Fibroblast of lung (primary cell): Measurements from ENCODE around the gene PITX3.

Experiments used
- EZH2 ChIP-seq: IDR thresholded peaks from 2 replicates; pipeline ENCODE4 v1.5.1; 2012; ENCODE audit warnings: low read length, control low read depth, mild to moderate bottlenecking; ENCODE audit errors: missing control alignments
- TF ChIP-seq, protein P1 (sequence below), 2 donors: IDR thresholded peaks in 1 of 2; conservative IDR thresholded peaks in 1 of 2; 1 replicate in 1 of 2; 2 replicates in 1 of 2; pipeline ENCODE4 v1.5.1; 2011 to 2012; ENCODE audit warnings: low read length in 2 of 2, control low read depth in 1 of 2, inconsistent platforms in 1 of 2, low read depth in 1 of 2, mild to moderate bottlenecking in 1 of 2

DNA sequence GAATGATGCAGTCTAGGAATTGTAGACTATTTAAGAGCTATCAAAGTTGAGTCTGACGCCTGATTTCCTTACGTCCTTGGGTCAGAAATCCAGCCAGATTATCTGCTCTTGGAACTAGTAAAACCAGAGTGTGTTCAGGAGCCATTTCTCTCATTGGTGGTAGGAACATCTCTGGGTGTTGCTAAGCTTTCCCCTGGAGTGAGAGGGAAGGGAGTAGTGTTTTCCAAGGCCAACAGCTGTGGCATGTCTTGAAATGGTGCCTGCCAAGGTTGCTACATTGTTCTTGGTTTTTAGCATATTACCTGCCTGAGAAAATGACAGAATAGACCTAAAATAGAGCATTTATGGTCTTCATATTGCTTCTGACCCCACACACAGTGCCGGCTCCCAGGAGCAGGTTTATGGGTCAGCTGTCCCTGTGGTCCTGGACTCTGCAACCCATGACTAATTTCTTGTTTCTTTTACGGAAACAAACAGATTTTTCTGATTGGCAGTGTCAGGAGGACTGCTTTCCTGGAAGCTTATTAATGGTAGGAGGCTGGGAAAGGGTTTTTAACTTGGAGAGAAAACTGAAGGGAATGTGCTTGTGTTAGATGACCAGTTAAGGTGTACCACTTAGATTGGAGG is 21.5 kb upstream of the PITX3 start:
- TF ChIP-seq, protein P1, sequence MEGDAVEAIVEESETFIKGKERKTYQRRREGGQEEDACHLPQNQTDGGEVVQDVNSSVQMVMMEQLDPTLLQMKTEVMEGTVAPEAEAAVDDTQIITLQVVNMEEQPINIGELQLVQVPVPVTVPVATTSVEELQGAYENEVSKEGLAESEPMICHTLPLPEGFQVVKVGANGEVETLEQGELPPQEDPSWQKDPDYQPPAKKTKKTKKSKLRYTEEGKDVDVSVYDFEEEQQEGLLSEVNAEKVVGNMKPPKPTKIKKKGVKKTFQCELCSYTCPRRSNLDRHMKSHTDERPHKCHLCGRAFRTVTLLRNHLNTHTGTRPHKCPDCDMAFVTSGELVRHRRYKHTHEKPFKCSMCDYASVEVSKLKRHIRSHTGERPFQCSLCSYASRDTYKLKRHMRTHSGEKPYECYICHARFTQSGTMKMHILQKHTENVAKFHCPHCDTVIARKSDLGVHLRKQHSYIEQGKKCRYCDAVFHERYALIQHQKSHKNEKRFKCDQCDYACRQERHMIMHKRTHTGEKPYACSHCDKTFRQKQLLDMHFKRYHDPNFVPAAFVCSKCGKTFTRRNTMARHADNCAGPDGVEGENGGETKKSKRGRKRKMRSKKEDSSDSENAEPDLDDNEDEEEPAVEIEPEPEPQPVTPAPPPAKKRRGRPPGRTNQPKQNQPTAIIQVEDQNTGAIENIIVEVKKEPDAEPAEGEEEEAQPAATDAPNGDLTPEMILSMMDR (conservative IDR thresholded peaks at IDR 0.05 in 1 of 2, IDR thresholded peaks at IDR 0.05 in 1 of 2; ENCODE audit: low read depth in 1 of 2, low read length in 2 of 2), result no peak
- no peak for TF ChIP-seq EZH2
